KMS-11 (cell line): ENCODE results near the gene RAB11FIP4.

ENCODE experiments used
- H2AFZ ChIP-seq: fragments of 200-600 bp; sonication (generic); 2 replicates; pipeline ENCODE4 v1.6.1; 2016; ENCODE audit warnings: antibody characterized with exemption, mixed run types, low read depth
- H3K27ac ChIP-seq: fragments of 200-600 bp; sonication (generic); 2 replicates; pipeline ENCODE4 v1.6.1; 2016; ENCODE audit warnings: mild to moderate bottlenecking, mixed run types
- H3K27me3 ChIP-seq: fragments of 200-600 bp; sonication (generic); 2 replicates; pipeline ENCODE4 v1.6.1; 2017; ENCODE audit warnings: mild to moderate bottlenecking, low read depth, mixed run types, moderate library complexity; ENCODE audit not compliant: insufficient read depth
- H3K36me3 ChIP-seq: fragments of 200-600 bp; sonication (generic); 2 replicates; pipeline ENCODE4 v1.6.1; 2017; ENCODE audit warnings: mild to moderate bottlenecking, mixed run types; ENCODE audit not compliant: insufficient read depth
- H3K4me1 ChIP-seq: fragments of 200-600 bp; sonication (generic); 2 replicates; pipeline ENCODE4 v1.6.1; 2016; ENCODE audit warnings: mild to moderate bottlenecking, low read depth, mixed run types; ENCODE audit not compliant: poor library complexity, severe bottlenecking
- H3K4me2 ChIP-seq: fragments of 200-600 bp; sonication (generic); 2 replicates; pipeline ENCODE4 v1.7.0; 2016; ENCODE audit warnings: mild to moderate bottlenecking, mixed run types
- H3K4me3 ChIP-seq: fragments of 200-600 bp; sonication (generic); IDR thresholded peaks from 2 replicates; pipeline ENCODE4 v1.6.1; 2017; ENCODE audit warnings: low read depth, low read length, mixed read lengths; ENCODE audit not compliant: insufficient read depth
- H3K79me2 ChIP-seq: fragments of 200-600 bp; sonication (generic); 2 replicates; pipeline ENCODE4 v1.6.1; 2016; ENCODE audit warnings: low read depth, mixed run types; ENCODE audit not compliant: insufficient read depth
- H3K9ac ChIP-seq: fragments of 200-600 bp; sonication (generic); 2 replicates; pipeline ENCODE4 v1.6.1; 2016; ENCODE audit warnings: mild to moderate bottlenecking, mixed run types
- H4K20me1 ChIP-seq: fragments of 200-600 bp; sonication (generic); 2 replicates; pipeline ENCODE4 v1.6.1; 2016; ENCODE audit warnings: mild to moderate bottlenecking, mixed run types; ENCODE audit not compliant: insufficient read depth
- CTCF ChIP-seq: fragments of 200-600 bp; sonication (generic); conservative IDR thresholded peaks from 2 replicates; pipeline ENCODE4 v1.6.1; 2017; ENCODE audit warnings: low read depth, mild to moderate bottlenecking, antibody characterized with exemption, low read length, moderate library complexity, mixed read lengths

The RAB11FIP4 gene

GRCh38 chr17:31496601-31497000 lies 105.1 kb downstream of the RAB11FIP4 start:
- TF ChIP-seq CTCF, result no peak
- H3K4me2 ChIP-seq, result no peak overlapping the region

GRCh38 chr17:31497431-31497830 lies 106.0 kb downstream of the RAB11FIP4 start:
- H3K36me3 ChIP-seq, result no peaks in the 10 kb centered on the region
- no peak overlapping the region for H2AFZ ChIP-seq
- no peak overlapping the region for H3K9ac ChIP-seq
- no peaks in the 10 kb centered on the region for H4K20me1 ChIP-seq
- peaks cover 20% of the 10 kb centered on the region for H3K4me1 ChIP-seq
- no peak overlapping the region for H3K4me3 ChIP-seq
- TF ChIP-seq CTCF, result no peak
- H3K27ac ChIP-seq, result no peak overlapping the region
- no peak overlapping the region for H3K4me2 ChIP-seq
- no peaks in the 10 kb centered on the region for H3K79me2 ChIP-seq
- no peaks in the 10 kb centered on the region for H3K27me3 ChIP-seq

More at GRCh38 chr17:31496601-31497000, 105.1 kb downstream of the RAB11FIP4 start:
- no peak overlapping the region for H3K4me3 ChIP-seq
- no peak overlapping the region for H3K9ac ChIP-seq
- no peaks in the 10 kb centered on the region for H3K27me3 ChIP-seq
- peaks cover 20% of the 10 kb centered on the region for H3K4me1 ChIP-seq
- no peaks in the 10 kb centered on the region for H4K20me1 ChIP-seq
- no peak overlapping the region for H2AFZ ChIP-seq
- H3K36me3 ChIP-seq, result no peaks in the 10 kb centered on the region
- H3K27ac ChIP-seq, result no peak overlapping the region
- H3K79me2 ChIP-seq, result no peaks in the 10 kb centered on the region

- no peak overlapping the region for H3K4me2 ChIP-seq
- no peak overlapping the region for H3K9ac ChIP-seq
- no peaks in the 10 kb centered on the region for H3K79me2 ChIP-seq
Measured at GRCh38 chr17:31497994-31498826, 106.7 kb downstream of the RAB11FIP4 start.

GRCh38 chr17:31499771-31500554 lies 108.5 kb downstream of the RAB11FIP4 start:
- Histone ChIP-seq H3K4me1 (peaks cover 11% of the 10 kb centered on the region), H3K4me2 (no peak overlapping the region), H3K27ac (no peak overlapping the region), H4K20me1 (no peaks in the 10 kb centered on the region), H3K4me3 (no peak overlapping the region), H3K9ac (no peak overlapping the region), H3K27me3 (no peaks in the 10 kb centered on the region), H3K79me2 (no peaks in the 10 kb centered on the region), H3K36me3 (no peaks in the 10 kb centered on the region), H2AFZ (no peak overlapping the region)
- no peak for TF ChIP-seq CTCF

More at GRCh38 chr17:31497994-31498826, 106.7 kb downstream of the RAB11FIP4 start:
- Histone ChIP-seq H3K27ac (no peak overlapping the region), H3K27me3 (no peaks in the 10 kb centered on the region), H4K20me1 (no peaks in the 10 kb centered on the region), H3K4me3 (no peak overlapping the region), H3K36me3 (no peaks in the 10 kb centered on the region), H3K4me1 (peaks cover 20% of the 10 kb centered on the region), H2AFZ (no peak overlapping the region)
- no peak for TF ChIP-seq CTCF
